ENCODE measurements around the gene NEAT1. TPM values are rescaled to one million over a fixed set of nuclear protein-coding genes. Genes with fewer than 3 reads are reported as not detected.

NEAT1 gene
- total and polyA plus RNA-seq, 9 of the 15 experiments (the other 6 are each of a cell fraction or from before 2014, with no cell fraction given): 20.1 to 389 (median 62.8) TPM

- TF ChIP-seq DIDO1 (tag; IDR thresholded peaks at IDR 0.05; ENCODE audit: low read depth) (no peak), GTF2F1 (IDR thresholded peaks at IDR 0.05; ENCODE audit: low read depth, low read length) (no peak), ZNF354B (CRISPR knock-in tag; IDR thresholded peaks at IDR 0.05) (no peak), CC2D1A (IDR thresholded peaks at IDR 0.05) (peak; percentile 77), CCAR2 (IDR thresholded peaks at IDR 0.05; ENCODE audit: low read depth, low read length) (no peak), E2F5 (CRISPR knock-in tag; IDR thresholded peaks at IDR 0.05) (no peak), TOE1 (IDR thresholded peaks at IDR 0.05; ENCODE audit: borderline replicate concordance) (peak; percentile 44; the same call in 1 of the 2 replicates), TOE1 (CRISPR knock-in tag; IDR thresholded peaks at IDR 0.05; ENCODE audit: borderline replicate concordance, low read depth) (no peak), IRF1 (CRISPR knock-in tag; IDR thresholded peaks at IDR 0.05; ENCODE audit: borderline replicate concordance) (no peak), NEUROD1 (IDR thresholded peaks at IDR 0.05; ENCODE audit: borderline replicate concordance, low read depth, low read length, partially characterized antibody) (no peak), NFYB (IDR thresholded peaks at IDR 0.05; ENCODE audit: extremely low read depth, insufficient read length) (no peak), NFIC (IDR thresholded peaks at IDR 0.05) (0 out of 2 replicates have a peak, but pooled peaks have one; percentile 4), SMC3 (conservative IDR thresholded peaks at IDR 0.05; ENCODE audit: insufficient read depth, low read depth, low read length) (peak; percentile 81), PCBP2 (IDR thresholded peaks at IDR 0.05; ENCODE audit: low read depth, low read length, poor library complexity, severe bottlenecking) (no peak), CBX5 (IDR thresholded peaks at IDR 0.05; ENCODE audit: borderline replicate concordance, low read depth) (no peak), AFF1 (IDR thresholded peaks at IDR 0.05; ENCODE audit: low read depth in 1 of 2, partially characterized antibody in 2 of 2) (no peak), CBX3 (IDR thresholded peaks at IDR 0.05; ENCODE audit: borderline replicate concordance in 1 of 2, low read length in 2 of 2) (0 out of 3 replicates have a peak, but pooled peaks of 1 of the 2 experiments have one; percentile 27), CREB1 (IDR thresholded peaks at IDR 0.05) (no peak), CREB1 (CRISPR knock-in tag; IDR thresholded peaks at IDR 0.05) (no peak), SMARCB1 (IDR thresholded peaks at IDR 0.05; ENCODE audit: insufficient read length, low read depth) (no peak), ELK3 (CRISPR knock-in tag; IDR thresholded peaks at IDR 0.05) (no peak), RCOR1 (IDR thresholded peaks at IDR 0.05; ENCODE audit: borderline replicate concordance in 1 of 2, low read depth in 2 of 2, low read length in 2 of 2) (peak; percentile 22 to 85; a peak in 2 of 4 replicates)
Observed at GRCh38 chr11:65468874-65469333, 46.3 kb downstream of the NEAT1 start (continued).

Data from K562 (cell line).